ENCODE measurements around the gene GALNT7. TPM values are rescaled to one million over a fixed set of nuclear protein-coding genes. Genes with fewer than 3 reads are reported as not detected.
"Not testable (repeated sequence)": the region's sequence is repeated elsewhere in the genome, so short reads cannot be mapped to it uniquely, and the experiment has no call there.

GALNT7 gene
- total RNA-seq, 1 donor, result 19.6 TPM

- H3K4me3 ChIP-seq (ENCODE audit: low read depth, low read length), result no peak overlapping the region
- no peak for TF ChIP-seq CTCF (IDR thresholded peaks at IDR 0.05; ENCODE audit: insufficient read depth, low read length)
- DNase-seq (ENCODE audit: low read depth), result peak; percentile 27
These were observed 44.7 kb downstream of the GALNT7 start for GRCh38 chr4:173213296-173213695.

- H3K4me3 ChIP-seq (ENCODE audit: low read depth, low read length), result no peak overlapping the region
- no peak for DNase-seq (ENCODE audit: low read depth)
- no peak for TF ChIP-seq CTCF (IDR thresholded peaks at IDR 0.05; ENCODE audit: insufficient read depth, low read length)
These were observed 45.6 kb downstream of the GALNT7 start for GRCh38 chr4:173214231-173214630.

GRCh38 chr4:173214661-173215060 lies 46.0 kb downstream of the GALNT7 start:
- TF ChIP-seq CTCF (IDR thresholded peaks at IDR 0.05; ENCODE audit: insufficient read depth, low read length), result no peak
- no peak overlapping the region for H3K4me3 ChIP-seq (ENCODE audit: low read depth, low read length)
- peak; percentile 85 for DNase-seq (ENCODE audit: low read depth)

- no peak overlapping the region for H3K4me3 ChIP-seq (ENCODE audit: low read depth, low read length)
- no peak for DNase-seq (ENCODE audit: low read depth)
- TF ChIP-seq CTCF (IDR thresholded peaks at IDR 0.05; ENCODE audit: insufficient read depth, low read length), result no peak
These were observed 48.5 kb downstream of the GALNT7 start for GRCh38 chr4:173217075-173217474.

- no peak overlapping the region for H3K4me3 ChIP-seq (ENCODE audit: low read depth, low read length)
- DNase-seq (ENCODE audit: low read depth), result peak; percentile 84
- no peak for TF ChIP-seq CTCF (IDR thresholded peaks at IDR 0.05; ENCODE audit: insufficient read depth, low read length)
These were observed 49.1 kb downstream of the GALNT7 start for GRCh38 chr4:173217727-173218126.

- no peak overlapping the region for H3K4me3 ChIP-seq (ENCODE audit: low read depth, low read length)
- peak; percentile 36 for DNase-seq (ENCODE audit: low read depth)
- TF ChIP-seq CTCF (IDR thresholded peaks at IDR 0.05; ENCODE audit: insufficient read depth, low read length), result no peak
These were observed 50.0 kb downstream of the GALNT7 start for GRCh38 chr4:173218411-173219125.

GRCh38 chr4:173219126-173219437 lies 50.5 kb downstream of the GALNT7 start:
- not testable (repeated sequence) for DNase-seq (ENCODE audit: low read depth); H3K4me3 ChIP-seq (ENCODE audit: low read depth, low read length)

Data from fibroblast of the aortic adventitia (primary cell).